22Rv1 (cell line): Measurements from ENCODE around the gene ZNF212.

ENCODE experiments used
- H3K27ac ChIP-seq: fragments of 450-650 bp; 2 replicates; pipeline ENCODE4 v1.5.1; 2017
- ZFX ChIP-seq: fragments of 450-650 bp; IDR thresholded peaks from 2 replicates; pipeline ENCODE4 v1.6.1; 2017; ENCODE audit warnings: antibody characterized with exemption, borderline replicate concordance
- TF ChIP-seq, protein P1 (sequence below): fragments of 450-650 bp; IDR thresholded peaks from 2 replicates; pipeline ENCODE4 v1.5.1; 2017; ENCODE audit warnings: mild to moderate bottlenecking

The ZNF212 gene

DNA sequence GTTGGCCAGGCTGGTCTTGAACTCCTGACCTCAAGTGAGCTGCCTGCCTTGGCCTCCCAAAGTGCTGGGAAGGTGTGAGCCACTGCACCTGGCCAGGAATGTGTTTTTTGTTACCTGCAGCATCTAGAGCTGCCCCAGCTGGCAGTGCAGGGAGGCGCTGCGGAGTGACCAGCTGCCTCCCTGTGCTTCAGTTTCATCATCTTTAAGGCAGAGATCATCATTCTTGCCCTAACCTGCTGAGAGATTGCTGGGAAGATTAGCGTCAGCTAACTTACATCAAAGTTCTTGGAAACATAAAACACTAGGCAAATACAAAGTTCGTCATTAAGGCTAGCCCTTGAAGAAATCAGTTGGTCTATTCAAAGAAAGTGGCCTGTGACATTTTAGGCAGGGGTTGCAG, 41.8 kb upstream of the ZNF212 start:
- H3K27ac ChIP-seq: peak overlapping the region; percentile 98
- TF ChIP-seq, protein P1, sequence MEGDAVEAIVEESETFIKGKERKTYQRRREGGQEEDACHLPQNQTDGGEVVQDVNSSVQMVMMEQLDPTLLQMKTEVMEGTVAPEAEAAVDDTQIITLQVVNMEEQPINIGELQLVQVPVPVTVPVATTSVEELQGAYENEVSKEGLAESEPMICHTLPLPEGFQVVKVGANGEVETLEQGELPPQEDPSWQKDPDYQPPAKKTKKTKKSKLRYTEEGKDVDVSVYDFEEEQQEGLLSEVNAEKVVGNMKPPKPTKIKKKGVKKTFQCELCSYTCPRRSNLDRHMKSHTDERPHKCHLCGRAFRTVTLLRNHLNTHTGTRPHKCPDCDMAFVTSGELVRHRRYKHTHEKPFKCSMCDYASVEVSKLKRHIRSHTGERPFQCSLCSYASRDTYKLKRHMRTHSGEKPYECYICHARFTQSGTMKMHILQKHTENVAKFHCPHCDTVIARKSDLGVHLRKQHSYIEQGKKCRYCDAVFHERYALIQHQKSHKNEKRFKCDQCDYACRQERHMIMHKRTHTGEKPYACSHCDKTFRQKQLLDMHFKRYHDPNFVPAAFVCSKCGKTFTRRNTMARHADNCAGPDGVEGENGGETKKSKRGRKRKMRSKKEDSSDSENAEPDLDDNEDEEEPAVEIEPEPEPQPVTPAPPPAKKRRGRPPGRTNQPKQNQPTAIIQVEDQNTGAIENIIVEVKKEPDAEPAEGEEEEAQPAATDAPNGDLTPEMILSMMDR: no peak

- TF ChIP-seq, protein P1: no peak
- TF ChIP-seq ZFX: no peak
- no peak overlapping the region for H3K27ac ChIP-seq
Observed at GRCh38 chr7:149198161-149198816, 41.2 kb upstream of the ZNF212 start.

- TF ChIP-seq ZFX: no peak
- TF ChIP-seq, protein P1: no peak
- H3K27ac ChIP-seq: no peak overlapping the region
Observed at GRCh38 chr7:149199234-149199995, 40.0 kb upstream of the ZNF212 start.

- no peak overlapping the region for H3K27ac ChIP-seq
- TF ChIP-seq ZFX: no peak
- TF ChIP-seq, protein P1: no peak
Observed at GRCh38 chr7:149202831-149203231, 36.6 kb upstream of the ZNF212 start.

DNA sequence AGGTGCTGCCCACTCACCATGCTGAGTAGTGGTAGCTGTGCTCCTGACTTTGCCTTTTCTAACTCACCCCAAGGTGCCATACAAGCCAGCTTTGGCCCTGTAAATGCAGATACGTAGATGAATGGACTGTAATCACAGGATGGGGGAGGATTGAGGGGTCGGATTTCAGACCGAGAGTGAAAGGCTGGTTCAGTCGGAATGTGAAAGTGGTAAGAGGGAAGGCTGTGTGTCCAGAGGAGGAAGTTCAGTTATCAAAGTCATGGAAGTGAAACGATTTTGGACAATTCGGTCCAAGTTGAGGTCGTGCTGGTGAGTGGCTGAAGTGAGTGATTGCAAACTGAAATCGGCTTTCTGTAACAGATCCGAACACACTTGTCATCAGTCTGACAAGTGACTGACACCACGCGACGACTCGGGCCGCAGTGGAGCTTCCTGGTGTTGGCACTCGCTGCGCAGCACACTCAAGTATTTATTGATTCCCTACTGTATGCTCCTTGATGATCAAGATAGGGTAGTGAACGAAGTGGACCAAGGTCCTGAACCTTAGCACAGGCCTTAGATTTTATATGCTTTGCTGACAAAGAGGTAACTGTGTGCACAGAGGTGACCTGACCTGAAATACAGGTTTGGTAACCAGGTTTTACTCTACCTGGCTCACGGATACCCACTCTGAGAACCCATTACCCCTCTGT, 33.6 kb upstream of the ZNF212 start:
- TF ChIP-seq, protein P1: no peak
- TF ChIP-seq ZFX: no peak
- H3K27ac ChIP-seq: peak overlapping the region; percentile 69

DNA sequence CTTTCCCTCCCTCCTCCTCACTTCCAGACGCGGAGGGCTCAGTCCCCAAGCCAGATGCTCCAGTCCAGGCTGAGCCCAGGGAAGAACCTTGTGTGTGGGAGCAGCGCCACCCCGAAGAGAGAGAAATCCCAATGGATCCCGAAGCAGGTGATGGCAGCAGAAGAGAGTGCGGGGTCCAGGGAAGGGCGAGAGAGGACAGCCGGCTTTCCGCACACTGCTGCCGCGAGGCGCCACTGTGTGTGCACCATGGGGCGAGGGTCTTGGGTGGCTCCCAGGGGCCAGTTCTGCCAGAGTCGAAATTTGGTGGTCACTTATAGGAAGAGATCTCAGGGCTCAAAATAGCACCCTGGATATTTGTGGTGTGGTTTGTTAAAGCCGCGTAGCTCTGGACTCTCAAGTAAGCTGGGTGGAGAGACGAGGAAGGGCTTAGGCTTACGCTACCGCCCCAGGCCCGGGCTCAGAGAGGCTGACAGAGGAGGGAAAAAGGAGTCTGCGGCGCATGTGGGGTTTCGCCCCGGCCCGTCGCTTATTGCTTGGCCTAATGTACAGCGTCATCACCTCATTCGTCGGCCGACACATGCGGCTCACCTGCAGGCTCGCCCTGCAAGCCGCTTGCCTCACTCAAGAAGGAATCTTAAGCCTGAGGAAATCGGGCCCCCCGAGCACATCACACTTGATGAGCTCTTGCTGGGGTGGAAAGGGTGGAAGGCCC, 32.0 kb upstream of the ZNF212 start:
- TF ChIP-seq, protein P1: no peak
- no peak for TF ChIP-seq ZFX
- no peak overlapping the region for H3K27ac ChIP-seq
